Mucosa of rectum (tissue), 2 donors: ENCODE results near the gene TNFSF15.

Experiments used
- H3K27ac ChIP-seq, 2 donors: one replicate each; pipeline ENCODE4 v1.7.0; 2013; ENCODE audit warnings: inconsistent platforms in 2 of 2, low read depth in 2 of 2, low read length in 2 of 2
- H3K27me3 ChIP-seq, 2 donors: one replicate each; pipeline ENCODE4 v1.7.0; 2013; ENCODE audit warnings: low read length in 2 of 2; ENCODE audit not compliant: control insufficient read depth in 2 of 2, insufficient read depth in 2 of 2
- H3K36me3 ChIP-seq, 2 donors: one replicate each; pipeline ENCODE4 v1.7.0; 2013; ENCODE audit warnings: low read length in 2 of 2; ENCODE audit not compliant: control insufficient read depth in 2 of 2, insufficient read depth in 2 of 2
- H3K4me1 ChIP-seq, 2 donors: one replicate each; pipeline ENCODE4 v1.7.0; 2013; ENCODE audit warnings: low read length in 2 of 2, mild to moderate bottlenecking in 1 of 2; ENCODE audit not compliant: control insufficient read depth in 2 of 2, insufficient read depth in 2 of 2
- H3K4me3 ChIP-seq, 2 donors: one replicate each; pipeline ENCODE4 v1.7.0; 2013; ENCODE audit warnings: low read length in 2 of 2
- H3K9ac ChIP-seq, 2 donors: one replicate each; pipeline ENCODE4 v1.7.0; 2013; ENCODE audit warnings: low read length in 2 of 2, low read depth in 1 of 2, mild to moderate bottlenecking in 1 of 2
- H3K9me3 ChIP-seq, 2 donors: one replicate each; pipeline ENCODE4 v1.7.0; 2013; ENCODE audit warnings: low read length in 2 of 2; ENCODE audit not compliant: control insufficient read depth in 2 of 2
- donor health status: healthy.
- donor health status: Normal muscosa, but diverticular disease.

TNFSF15 gene

GRCh38 chr9:114805670-114806525 is at the start of gene TNFSF15:
TSS of gene TNFSF15 (minus strand) at chr9:114806039. CDS start at chr9:114806012, 27 bp downstream.
- peaks cover 33 to 36% of the 10 kb centered on the region in 2 donors for H3K4me1 ChIP-seq
- H3K27me3 ChIP-seq = no peaks in the 10 kb centered on the region
- peak within 1 kb of the TSS; percentile 42 to 60 for H3K9ac ChIP-seq
- H3K4me3 ChIP-seq = peak within 1 kb of the TSS; percentile 50 to 63
- no peaks in the 10 kb centered on the region for H3K36me3 ChIP-seq
- no peaks in the 10 kb centered on the region for H3K9me3 ChIP-seq
- peak within 1 kb of the TSS; percentile 84 to 88 for H3K27ac ChIP-seq

- Histone ChIP-seq H3K27me3 (no peaks in the 10 kb centered on the region), H3K4me3 (no peak overlapping the region), H3K9me3 (no peaks in the 10 kb centered on the region), H3K4me1 (peaks cover 7 to 12% of the 10 kb centered on the region in 2 donors), H3K36me3 (no peaks in the 10 kb centered on the region), H3K27ac (no peak overlapping the region), H3K9ac (no peak overlapping the region)
Observed at GRCh38 chr9:114855488-114855887, 49.6 kb upstream of the TNFSF15 start.

- H3K36me3 ChIP-seq = no peaks in the 10 kb centered on the region
- H3K27me3 ChIP-seq = no peaks in the 10 kb centered on the region
- no peak overlapping the region for H3K9ac ChIP-seq
- H3K27ac ChIP-seq = no peak overlapping the region
- H3K4me3 ChIP-seq = no peak overlapping the region
- H3K9me3 ChIP-seq = no peaks in the 10 kb centered on the region
- H3K4me1 ChIP-seq = peaks cover 7 to 12% of the 10 kb centered on the region in 2 donors
Observed at GRCh38 chr9:114854736-114855355, 49.0 kb upstream of the TNFSF15 start.

- Histone ChIP-seq H3K36me3 (no peaks in the 10 kb centered on the region), H3K9ac (peak overlapping the region in 1 of 2 donors; percentile 33), H3K4me3 (no peak overlapping the region), H3K27ac (peak overlapping the region; percentile 10 to 22), H3K27me3 (no peaks in the 10 kb centered on the region), H3K4me1 (peaks cover 7 to 12% of the 10 kb centered on the region in 2 donors), H3K9me3 (no peaks in the 10 kb centered on the region)
Observed at GRCh38 chr9:114853071-114853855, 47.4 kb upstream of the TNFSF15 start.

GRCh38 chr9:114852050-114852594 is 46.3 kb upstream of the TNFSF15 start:
- no peak overlapping the region for H3K27ac ChIP-seq
- H3K36me3 ChIP-seq = no peaks in the 10 kb centered on the region
- H3K9me3 ChIP-seq = no peaks in the 10 kb centered on the region
- H3K4me1 ChIP-seq = peaks cover 7 to 12% of the 10 kb centered on the region in 2 donors
- H3K4me3 ChIP-seq = no peak overlapping the region
- H3K27me3 ChIP-seq = no peaks in the 10 kb centered on the region
- H3K9ac ChIP-seq = no peak overlapping the region

- Histone ChIP-seq H3K4me3 (no peak overlapping the region), H3K36me3 (no peaks in the 10 kb centered on the region), H3K27me3 (no peaks in the 10 kb centered on the region), H3K27ac (no peak overlapping the region), H3K9me3 (no peaks in the 10 kb centered on the region), H3K9ac (no peak overlapping the region), H3K4me1 (peaks cover 7 to 12% of the 10 kb centered on the region in 2 donors)
Observed at GRCh38 chr9:114851306-114851705, 45.5 kb upstream of the TNFSF15 start.

GRCh38 chr9:114850871-114851270 is 45.0 kb upstream of the TNFSF15 start:
- Histone ChIP-seq H3K9me3 (no peaks in the 10 kb centered on the region), H3K36me3 (no peaks in the 10 kb centered on the region), H3K27me3 (no peaks in the 10 kb centered on the region), H3K27ac (no peak overlapping the region), H3K4me1 (peaks cover 7 to 12% of the 10 kb centered on the region in 2 donors), H3K4me3 (no peak overlapping the region), H3K9ac (no peak overlapping the region)

GRCh38 chr9:114849450-114849849 is 43.6 kb upstream of the TNFSF15 start:
- H3K4me3 ChIP-seq = no peak overlapping the region
- H3K9ac ChIP-seq = no peak overlapping the region
- H3K36me3 ChIP-seq = no peaks in the 10 kb centered on the region
- H3K4me1 ChIP-seq = peaks cover 7 to 12% of the 10 kb centered on the region in 2 donors
- no peaks in the 10 kb centered on the region for H3K9me3 ChIP-seq
- H3K27ac ChIP-seq = no peak overlapping the region
- no peaks in the 10 kb centered on the region for H3K27me3 ChIP-seq

GRCh38 chr9:114847492-114848417 is 41.9 kb upstream of the TNFSF15 start:
- no peak overlapping the region for H3K9ac ChIP-seq
- peaks cover under 1 to 2% of the 10 kb centered on the region in 2 donors for H3K4me1 ChIP-seq
- no peaks in the 10 kb centered on the region for H3K27me3 ChIP-seq
- H3K4me3 ChIP-seq = no peak overlapping the region
- H3K9me3 ChIP-seq = no peaks in the 10 kb centered on the region
- H3K27ac ChIP-seq = no peak overlapping the region
- H3K36me3 ChIP-seq = no peaks in the 10 kb centered on the region
